GM12864 (cell line): ENCODE results near the gene RFNG.

Experiments
- DNase-seq: peaks from one replicate; pipeline ENCODE4 v3.0.0-alpha.2; 2011; ENCODE audit warnings: low read depth
- H3K4me3 ChIP-seq: 2 replicates; pipeline ENCODE4 v1.5.1; 2011; ENCODE audit warnings: mild to moderate bottlenecking, low read depth, low read length, control low read depth
- TF ChIP-seq, protein P1 (sequence below): IDR thresholded peaks from 2 replicates; pipeline ENCODE4 v1.5.1; 2011; ENCODE audit warnings: low read depth, mild to moderate bottlenecking, moderate library complexity, low read length, control low read depth, inconsistent platforms; ENCODE audit errors: missing control alignments

The RFNG gene, protein sequence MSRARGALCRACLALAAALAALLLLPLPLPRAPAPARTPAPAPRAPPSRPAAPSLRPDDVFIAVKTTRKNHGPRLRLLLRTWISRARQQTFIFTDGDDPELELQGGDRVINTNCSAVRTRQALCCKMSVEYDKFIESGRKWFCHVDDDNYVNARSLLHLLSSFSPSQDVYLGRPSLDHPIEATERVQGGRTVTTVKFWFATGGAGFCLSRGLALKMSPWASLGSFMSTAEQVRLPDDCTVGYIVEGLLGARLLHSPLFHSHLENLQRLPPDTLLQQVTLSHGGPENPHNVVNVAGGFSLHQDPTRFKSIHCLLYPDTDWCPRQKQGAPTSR

DNA sequence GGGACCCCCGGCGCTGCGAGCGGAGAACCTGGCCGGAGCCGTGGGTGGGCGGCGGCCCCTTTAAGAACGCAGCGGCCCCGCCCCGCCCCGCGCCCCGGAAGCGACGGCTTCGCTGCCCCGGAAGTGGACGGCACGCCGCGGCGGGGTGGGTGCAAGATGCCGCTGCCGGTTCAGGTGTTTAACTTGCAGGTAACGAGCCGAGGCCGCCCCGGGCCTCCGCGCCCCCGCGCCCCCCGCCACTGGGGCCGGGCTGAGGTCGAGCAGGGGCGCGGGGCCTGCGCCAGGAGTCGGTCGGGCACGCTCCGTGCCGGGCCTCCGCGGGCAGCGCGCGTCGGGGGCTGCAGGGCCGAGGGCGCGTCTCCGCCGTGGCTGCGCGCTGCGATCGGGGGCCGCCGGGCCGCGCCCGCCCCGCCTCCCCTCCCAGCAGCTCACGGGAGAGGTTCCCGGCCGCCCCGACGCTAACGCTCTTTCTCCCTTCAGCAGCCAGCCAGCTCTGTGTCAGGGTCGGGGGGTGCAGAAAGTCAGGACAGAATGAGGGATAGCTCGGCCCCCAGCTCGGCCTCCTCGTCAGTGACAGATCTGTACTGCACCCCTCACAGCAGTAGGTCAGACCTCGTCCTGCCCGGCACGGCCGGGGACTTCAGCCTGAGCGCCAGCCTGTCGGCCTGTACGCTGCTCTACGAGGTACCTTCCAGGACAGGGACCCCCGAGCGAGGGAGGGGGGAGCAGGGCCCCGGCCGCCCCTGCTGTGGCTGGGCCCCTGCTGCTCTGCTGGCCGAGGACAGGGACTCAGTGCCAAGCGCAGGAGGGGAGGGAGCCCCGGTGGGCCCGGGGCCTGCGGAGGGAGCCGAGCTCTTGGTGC is at the start of gene RFNG, which contains the start of gene GPS1:
RFNG (minus strand) TSS at position 36 of the 862 bp plus-strand sequence. CDS start 45 bp downstream, outside the sequence.
GPS1 (plus strand) TSS at position 123 of the 862 bp plus-strand sequence; CDS start at position 157, 34 bp downstream.
- TF ChIP-seq, protein P1, sequence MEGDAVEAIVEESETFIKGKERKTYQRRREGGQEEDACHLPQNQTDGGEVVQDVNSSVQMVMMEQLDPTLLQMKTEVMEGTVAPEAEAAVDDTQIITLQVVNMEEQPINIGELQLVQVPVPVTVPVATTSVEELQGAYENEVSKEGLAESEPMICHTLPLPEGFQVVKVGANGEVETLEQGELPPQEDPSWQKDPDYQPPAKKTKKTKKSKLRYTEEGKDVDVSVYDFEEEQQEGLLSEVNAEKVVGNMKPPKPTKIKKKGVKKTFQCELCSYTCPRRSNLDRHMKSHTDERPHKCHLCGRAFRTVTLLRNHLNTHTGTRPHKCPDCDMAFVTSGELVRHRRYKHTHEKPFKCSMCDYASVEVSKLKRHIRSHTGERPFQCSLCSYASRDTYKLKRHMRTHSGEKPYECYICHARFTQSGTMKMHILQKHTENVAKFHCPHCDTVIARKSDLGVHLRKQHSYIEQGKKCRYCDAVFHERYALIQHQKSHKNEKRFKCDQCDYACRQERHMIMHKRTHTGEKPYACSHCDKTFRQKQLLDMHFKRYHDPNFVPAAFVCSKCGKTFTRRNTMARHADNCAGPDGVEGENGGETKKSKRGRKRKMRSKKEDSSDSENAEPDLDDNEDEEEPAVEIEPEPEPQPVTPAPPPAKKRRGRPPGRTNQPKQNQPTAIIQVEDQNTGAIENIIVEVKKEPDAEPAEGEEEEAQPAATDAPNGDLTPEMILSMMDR = no peak
- H3K4me3 ChIP-seq = peak within 1 kb of the TSS; percentile 94
- no peak for DNase-seq

DNA sequence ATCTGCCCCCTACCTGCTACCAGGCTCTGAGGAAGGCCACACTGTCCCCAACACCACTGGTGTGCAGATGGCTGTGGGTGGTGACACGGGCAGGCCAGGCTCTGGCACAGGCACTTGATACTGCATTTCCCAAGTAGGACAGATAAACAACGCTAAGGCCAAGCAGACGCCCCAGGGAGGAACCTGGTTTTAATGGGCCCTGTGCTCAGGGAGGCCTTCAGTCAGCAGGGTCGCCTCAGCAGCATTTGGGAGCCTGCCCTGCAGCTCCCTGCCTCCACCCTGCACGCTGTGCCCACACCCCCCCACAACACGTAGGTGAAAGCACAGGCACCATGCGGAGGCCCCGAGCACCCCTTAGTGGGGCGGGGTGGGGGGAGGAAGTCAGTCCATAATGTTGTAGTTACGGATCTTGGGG is 49.7 kb upstream of the RFNG start:
- DNase-seq = no peak
- no peak overlapping the region for H3K4me3 ChIP-seq
- TF ChIP-seq, protein P1 = no peak

DNA sequence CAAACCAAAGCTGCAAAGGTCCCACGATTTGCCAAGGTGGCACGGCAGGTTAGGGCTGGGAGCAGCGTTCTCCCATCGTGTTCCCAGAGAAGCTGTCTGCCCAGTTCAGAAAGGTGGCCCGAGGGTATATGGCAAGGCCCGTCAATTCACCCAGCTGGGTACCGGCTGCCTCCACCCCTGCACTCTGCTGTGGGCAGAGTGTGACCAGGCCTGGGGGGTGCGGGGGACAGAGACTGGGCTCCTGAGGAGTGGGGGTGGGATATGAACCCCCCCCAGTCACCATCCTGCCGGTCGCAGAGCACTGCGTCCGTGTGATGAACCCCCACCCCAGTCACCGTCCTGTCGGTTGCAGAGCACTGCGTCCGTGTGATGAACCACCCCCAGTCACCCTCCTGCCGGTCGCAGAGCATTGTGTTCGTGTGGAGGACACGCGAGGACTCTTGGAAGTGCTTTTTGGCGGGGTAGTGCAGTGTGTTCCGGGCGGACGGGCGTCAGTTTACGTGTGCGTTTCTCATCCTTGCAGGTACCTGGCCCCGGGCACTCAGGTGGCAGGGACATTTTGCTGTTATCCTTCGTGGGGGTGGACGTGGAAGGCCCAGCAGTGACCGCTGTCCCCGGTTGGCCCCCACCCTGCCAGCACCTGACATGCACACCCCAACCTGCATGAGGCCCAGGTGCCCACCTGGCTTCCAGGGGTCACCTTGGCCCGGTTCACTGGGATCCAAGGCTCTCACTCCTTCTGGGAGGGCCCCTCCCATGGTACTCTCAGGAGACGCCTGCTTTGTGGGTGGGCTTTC is 49.1 kb upstream of the RFNG start:
- DNase-seq = no peak
- TF ChIP-seq, protein P1 = no peak
- H3K4me3 ChIP-seq = peak overlapping the region; percentile 89

DNA sequence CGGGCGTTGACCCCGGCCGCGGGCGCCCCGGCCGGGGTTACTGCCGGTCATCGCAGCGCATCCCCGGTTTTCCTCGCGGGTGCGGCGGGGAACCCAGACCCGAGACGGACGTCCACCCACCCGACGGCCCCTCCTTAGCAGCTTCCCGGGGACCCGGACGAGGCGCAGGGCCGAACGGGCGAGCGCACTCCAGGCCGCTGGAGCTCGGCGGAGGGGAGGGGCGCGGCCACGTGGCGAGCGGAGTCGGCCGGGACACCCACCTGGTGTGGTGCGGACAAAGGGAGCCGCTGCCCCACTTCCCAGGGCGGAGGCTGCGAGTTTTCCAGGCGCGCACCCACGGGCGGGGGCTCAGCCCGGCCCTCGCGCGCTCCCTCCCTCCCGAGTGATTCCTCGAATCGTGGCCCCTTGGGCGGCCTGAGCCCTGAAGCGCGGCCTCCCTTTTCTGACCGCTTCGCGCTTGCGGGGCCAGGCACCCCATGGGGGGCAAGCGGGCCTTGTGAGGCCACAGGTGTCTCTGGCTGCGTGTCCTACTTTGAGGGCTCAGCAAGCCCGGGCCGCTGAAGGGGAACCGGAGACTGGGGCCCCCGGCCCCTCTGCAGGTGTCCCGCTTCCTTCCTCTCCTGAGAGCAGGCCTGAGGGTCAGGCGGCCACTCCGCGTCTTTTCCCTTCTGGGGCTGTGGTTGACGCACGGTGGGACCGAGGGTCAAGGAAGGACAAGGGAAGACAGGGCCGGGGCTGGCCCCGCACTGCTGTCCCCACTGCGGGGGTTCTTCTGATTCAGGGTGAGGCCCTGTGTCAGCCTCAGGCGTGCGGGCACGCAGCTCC is 47.5 kb upstream of the RFNG start:
- TF ChIP-seq, protein P1 = no peak
- no peak for DNase-seq
- peak overlapping the region; percentile 89 for H3K4me3 ChIP-seq

DNA sequence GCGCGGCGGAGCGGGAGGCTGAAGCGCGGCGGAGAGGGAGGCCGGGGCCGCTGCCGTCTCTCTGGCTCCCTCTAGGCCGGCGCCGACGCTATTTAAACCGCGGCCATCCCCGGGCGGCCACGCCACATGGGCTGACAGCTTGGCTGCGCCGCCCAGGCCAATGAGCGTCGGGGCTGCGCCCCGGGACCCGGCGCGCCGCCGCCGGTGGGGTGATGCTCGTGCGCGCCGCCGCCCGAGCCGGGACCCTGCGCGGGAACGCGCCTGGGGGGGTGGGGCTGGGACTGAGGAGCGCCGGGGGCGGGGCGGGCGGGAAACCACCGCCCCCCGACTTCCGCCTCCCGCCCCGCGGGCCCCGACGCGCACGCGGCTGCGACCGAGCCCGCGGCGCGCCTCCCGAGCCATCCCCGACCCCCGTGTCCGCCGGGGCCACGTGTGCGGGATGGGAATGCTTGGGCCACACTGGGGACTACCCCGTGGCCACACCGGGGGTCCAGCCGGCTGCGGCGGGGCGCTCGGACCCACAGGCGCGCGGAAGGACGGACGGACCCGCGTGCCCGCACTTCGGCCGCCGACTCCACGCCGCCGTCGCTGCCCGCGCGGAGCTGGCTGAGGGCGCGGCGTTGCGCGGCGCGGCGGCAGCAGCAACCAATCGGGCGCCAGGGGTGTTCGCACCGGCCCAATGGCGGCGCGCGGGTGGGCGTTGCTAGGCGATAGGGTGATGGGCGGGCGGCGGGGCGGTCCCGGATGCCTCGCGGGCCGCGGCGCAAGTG is 46.7 kb upstream of the RFNG start, which contains the start of gene FASN:
FASN (minus strand) TSS at position 68 of the 770 bp plus-strand sequence. CDS start 1,791 bp downstream, outside the sequence.
- TF ChIP-seq, protein P1 = peak; percentile 29
- H3K4me3 ChIP-seq = peak within 1 kb of the TSS; percentile 89
- DNase-seq = peak; percentile 75
